ENCODE results near the gene CXCR3. TPM values are rescaled to one million over a fixed set of nuclear protein-coding genes. Genes with fewer than 3 reads are reported as not detected.

Gene CXCR3
- total RNA-seq, 1 donor from 2014 or later, result not detected

- no peak overlapping the region for H3K4me3 ChIP-seq (ENCODE audit: low read depth, low read length)
- TF ChIP-seq CTCF (conservative IDR thresholded peaks at IDR 0.05; ENCODE audit: low read depth, low read length), result no peak
- DNase-seq (ENCODE audit: low read depth), result no peak
Observed at GRCh38 chrX:71623714-71624113, 5.4 kb upstream of the CXCR3 start.

- no peak for DNase-seq (ENCODE audit: low read depth)
- H3K4me3 ChIP-seq (ENCODE audit: low read depth, low read length), result no peak overlapping the region
- no peak for TF ChIP-seq CTCF (conservative IDR thresholded peaks at IDR 0.05; ENCODE audit: low read depth, low read length)
Observed at GRCh38 chrX:71622576-71623450, 4.5 kb upstream of the CXCR3 start.

GRCh38 chrX:71622032-71622575 lies 3.8 kb upstream of the CXCR3 start:
- no peak overlapping the region for H3K4me3 ChIP-seq (ENCODE audit: low read depth, low read length)
- DNase-seq (ENCODE audit: low read depth), result no peak
- no peak for TF ChIP-seq CTCF (conservative IDR thresholded peaks at IDR 0.05; ENCODE audit: low read depth, low read length)

GRCh38 chrX:71621603-71622002 lies 3.3 kb upstream of the CXCR3 start:
- TF ChIP-seq CTCF (conservative IDR thresholded peaks at IDR 0.05; ENCODE audit: low read depth, low read length), result no peak
- H3K4me3 ChIP-seq (ENCODE audit: low read depth, low read length), result no peak overlapping the region
- DNase-seq (ENCODE audit: low read depth), result no peak

- no peak for DNase-seq (ENCODE audit: low read depth)
- no peak overlapping the region for H3K4me3 ChIP-seq (ENCODE audit: low read depth, low read length)
Observed at GRCh38 chrX:71619986-71620385, 1.7 kb upstream of the CXCR3 start.

GRCh38 chrX:71619193-71619592 lies 882 bp upstream of the CXCR3 start:
- no peak for DNase-seq (ENCODE audit: low read depth)
- H3K4me3 ChIP-seq (ENCODE audit: low read depth, low read length), result no peak overlapping the region
- TF ChIP-seq CTCF (conservative IDR thresholded peaks at IDR 0.05; ENCODE audit: low read depth, low read length), result no peak

More at GRCh38 chrX:71619986-71620385, 1.7 kb upstream of the CXCR3 start:
- no peak for TF ChIP-seq CTCF (conservative IDR thresholded peaks at IDR 0.05; ENCODE audit: low read depth, low read length)

All from epithelial cell of proximal tubule (primary cell).